ENCODE measurements around the gene NACA2.

The NACA2 gene

GRCh38 chr17:61591018-61591417 is at the start of gene NACA2:
TSS of gene NACA2 (minus strand) at chr17:61591219. CDS start at chr17:61591180, 39 bp downstream.
- Histone ChIP-seq H4K20me1 (ENCODE audit: insufficient read depth, low read length) (no peaks in the 10 kb centered on the region), H3K36me3 (ENCODE audit: insufficient read depth, low read length) (no peaks in the 10 kb centered on the region), H3K27ac (ENCODE audit: low read length) (no peak within 1 kb of the TSS), H3K9me3 (ENCODE audit: insufficient read depth, low read length, severe bottlenecking) (no peaks in the 10 kb centered on the region), H3K4me1 (ENCODE audit: insufficient read depth, low read length) (no peaks in the 10 kb centered on the region), H3K27me3 (ENCODE audit: insufficient read depth, low read length, poor library complexity) (peaks cover 5% of the 10 kb centered on the region), H3K79me2 (ENCODE audit: insufficient read depth, low read length) (no peaks in the 10 kb centered on the region), H3K4me3 (ENCODE audit: low read depth in 1 of 2, low read length in 2 of 2) (no peak within 1 kb of the TSS), H2AFZ (ENCODE audit: low read depth, low read length) (no peak within 1 kb of the TSS), H3K9ac (ENCODE audit: low read depth, low read length) (no peak within 1 kb of the TSS), H3K4me2 (ENCODE audit: insufficient read depth, low read length) (no peak within 1 kb of the TSS)
- no peak for ATAC-seq (ENCODE audit: insufficient read depth, low read depth)
- TF ChIP-seq EZH2 (IDR thresholded peaks at IDR 0.05; ENCODE audit: borderline replicate concordance, low read depth, low read length, severe bottlenecking) (no peak), CTCF (IDR thresholded peaks at IDR 0.05; ENCODE audit: borderline replicate concordance, extremely low read depth, low read length, poor library complexity, severe bottlenecking) (no peak)
- DNase-seq = no peak

DNA sequence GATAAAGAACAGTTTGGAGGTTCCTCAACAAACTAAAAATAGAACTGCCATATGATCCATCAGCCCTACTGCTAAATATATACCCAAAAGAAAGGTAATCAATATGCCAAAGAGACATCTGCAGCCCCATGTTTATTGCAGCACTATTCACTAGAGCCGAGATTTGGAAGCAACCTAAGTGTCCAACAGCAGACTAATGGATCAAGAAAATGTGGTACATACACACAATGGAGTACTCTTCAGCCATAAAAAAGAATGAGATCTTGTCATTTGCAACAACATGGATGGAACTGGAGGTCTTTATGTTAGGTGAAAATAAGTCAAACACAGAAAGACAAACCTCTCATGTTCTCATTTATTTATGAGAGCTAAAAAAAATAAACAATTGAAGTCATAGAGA is 48.8 kb upstream of the NACA2 start:
- Histone ChIP-seq H2AFZ (ENCODE audit: low read depth, low read length) (no peak overlapping the region), H3K4me3 (ENCODE audit: low read depth in 1 of 2, low read length in 2 of 2) (no peak overlapping the region), H3K27me3 (ENCODE audit: insufficient read depth, low read length, poor library complexity) (peaks cover 3% of the 10 kb centered on the region), H3K9ac (ENCODE audit: low read depth, low read length) (no peak overlapping the region), H3K36me3 (ENCODE audit: insufficient read depth, low read length) (no peaks in the 10 kb centered on the region), H3K79me2 (ENCODE audit: insufficient read depth, low read length) (no peaks in the 10 kb centered on the region), H3K4me1 (ENCODE audit: insufficient read depth, low read length) (no peaks in the 10 kb centered on the region), H3K9me3 (ENCODE audit: insufficient read depth, low read length, severe bottlenecking) (no peaks in the 10 kb centered on the region), H3K27ac (ENCODE audit: low read length) (no peak overlapping the region), H4K20me1 (ENCODE audit: insufficient read depth, low read length) (no peaks in the 10 kb centered on the region), H3K4me2 (ENCODE audit: insufficient read depth, low read length) (no peak overlapping the region)
- ATAC-seq (ENCODE audit: insufficient read depth, low read depth) = no peak
- DNase-seq = no peak
- TF ChIP-seq CTCF (IDR thresholded peaks at IDR 0.05; ENCODE audit: borderline replicate concordance, extremely low read depth, low read length, poor library complexity, severe bottlenecking) (no peak), EZH2 (IDR thresholded peaks at IDR 0.05; ENCODE audit: borderline replicate concordance, low read depth, low read length, severe bottlenecking) (no peak)

GRCh38 chr17:61638087-61638486 is 47.1 kb upstream of the NACA2 start:
- Histone ChIP-seq H3K4me1 (ENCODE audit: insufficient read depth, low read length) (no peaks in the 10 kb centered on the region), H3K9me3 (ENCODE audit: insufficient read depth, low read length, severe bottlenecking) (no peaks in the 10 kb centered on the region), H3K4me3 (ENCODE audit: low read depth in 1 of 2, low read length in 2 of 2) (no peak overlapping the region), H3K27ac (ENCODE audit: low read length) (no peak overlapping the region), H3K9ac (ENCODE audit: low read depth, low read length) (no peak overlapping the region), H4K20me1 (ENCODE audit: insufficient read depth, low read length) (no peaks in the 10 kb centered on the region), H3K4me2 (ENCODE audit: insufficient read depth, low read length) (no peak overlapping the region), H3K27me3 (ENCODE audit: insufficient read depth, low read length, poor library complexity) (no peaks in the 10 kb centered on the region), H3K36me3 (ENCODE audit: insufficient read depth, low read length) (no peaks in the 10 kb centered on the region), H3K79me2 (ENCODE audit: insufficient read depth, low read length) (no peaks in the 10 kb centered on the region), H2AFZ (ENCODE audit: low read depth, low read length) (no peak overlapping the region)
- TF ChIP-seq CTCF (IDR thresholded peaks at IDR 0.05; ENCODE audit: borderline replicate concordance, extremely low read depth, low read length, poor library complexity, severe bottlenecking) (no peak), EZH2 (IDR thresholded peaks at IDR 0.05; ENCODE audit: borderline replicate concordance, low read depth, low read length, severe bottlenecking) (no peak)
- DNase-seq (no peak), ATAC-seq (ENCODE audit: insufficient read depth, low read depth) (no peak)

Data from DND-41 (cell line).